H9 (cell line): Measurements from ENCODE around the gene MRTFA. TPM values are rescaled to one million over a fixed set of nuclear protein-coding genes. Genes with fewer than 3 reads are reported as not detected.

ENCODE experiments used
- DNase-seq: peaks from one replicate; pipeline ENCODE4 v3.0.0-alpha.2; 2017
- H2AFZ ChIP-seq: one replicate; pipeline ENCODE4 v1.6.1; 2013; ENCODE audit warnings: mild to moderate bottlenecking, low read length, control low read depth, moderate library complexity
- H2AK5ac ChIP-seq: 2 replicates; pipeline ENCODE4 v1.6.1; 2013; ENCODE audit warnings: low read length, control low read depth, mixed read lengths; ENCODE audit not compliant: insufficient read length
- H2BK120ac ChIP-seq: one replicate; pipeline ENCODE4 v1.6.1; 2013; ENCODE audit warnings: low read depth, mild to moderate bottlenecking, low read length, control low read depth, inconsistent platforms; ENCODE audit not compliant: poor library complexity, severe bottlenecking
- H2BK12ac ChIP-seq: 2 replicates; pipeline ENCODE4 v1.6.1; 2013; ENCODE audit warnings: low read length, control low read depth, mixed read lengths, low read depth; ENCODE audit not compliant: insufficient read length
- H2BK15ac ChIP-seq: 2 replicates; pipeline ENCODE4 v1.6.1; 2013; ENCODE audit warnings: low read depth, low read length, control low read depth
- H2BK20ac ChIP-seq: one replicate; pipeline ENCODE4 v1.6.1; 2013; ENCODE audit warnings: low read depth, mild to moderate bottlenecking, low read length, control low read depth, inconsistent platforms; ENCODE audit not compliant: poor library complexity, severe bottlenecking
- H2BK5ac ChIP-seq: 2 replicates; pipeline ENCODE4 v1.6.1; 2013; ENCODE audit warnings: low read length, control low read depth, mixed read lengths; ENCODE audit not compliant: insufficient read length
- H3K14ac ChIP-seq: 2 replicates; pipeline ENCODE4 v1.6.1; 2013; ENCODE audit warnings: low read length, control low read depth; ENCODE audit not compliant: insufficient read depth
- H3K18ac ChIP-seq: 2 replicates; pipeline ENCODE4 v1.6.1; 2013; ENCODE audit warnings: low read depth, mild to moderate bottlenecking, mixed read lengths, low read length, control low read depth; ENCODE audit not compliant: insufficient read length
- H3K23ac ChIP-seq: 2 replicates; pipeline ENCODE4 v1.6.1; 2013; ENCODE audit warnings: low read length, control low read depth, mixed read lengths, low read depth; ENCODE audit not compliant: insufficient read length
- H3K23me2 ChIP-seq: 2 replicates; pipeline ENCODE4 v1.6.1; 2013; ENCODE audit warnings: low read depth, mild to moderate bottlenecking, mixed read lengths, low read length, control low read depth; ENCODE audit not compliant: insufficient read length, poor library complexity, severe bottlenecking
- H3K27ac ChIP-seq: 2 replicates; pipeline ENCODE4 v1.5.1; 2013; ENCODE audit warnings: low read length, control low read depth, mixed read lengths, low read depth; ENCODE audit not compliant: insufficient read length
- H3K27me3 ChIP-seq: 2 replicates; pipeline ENCODE4 v1.6.1; 2013; ENCODE audit warnings: low read length, control low read depth, inconsistent platforms; ENCODE audit not compliant: insufficient read depth
- H3K4ac ChIP-seq: 2 replicates; pipeline ENCODE4 v1.6.1; 2013; ENCODE audit warnings: low read depth, mild to moderate bottlenecking, control low read depth, inconsistent platforms, low read length, moderate library complexity
- H3K4me1 ChIP-seq: 2 replicates; pipeline ENCODE4 v1.6.1; 2013; ENCODE audit warnings: low read length, control low read depth, inconsistent platforms; ENCODE audit not compliant: insufficient read depth
- H3K4me2 ChIP-seq: 2 replicates; pipeline ENCODE4 v1.6.1; 2013; ENCODE audit warnings: low read length, control low read depth, mixed read lengths; ENCODE audit not compliant: insufficient read length, insufficient read depth
- H3K56ac ChIP-seq: 2 replicates; pipeline ENCODE4 v1.6.1; 2013; ENCODE audit warnings: low read depth, mild to moderate bottlenecking, mixed read lengths, low read length, control low read depth; ENCODE audit not compliant: insufficient read length
- H3K79me1 ChIP-seq: 2 replicates; pipeline ENCODE4 v1.6.1; 2013; ENCODE audit warnings: low read depth, mild to moderate bottlenecking, moderate library complexity, low read length, control low read depth, inconsistent platforms; ENCODE audit not compliant: insufficient read depth, poor library complexity, severe bottlenecking
- H3K79me2 ChIP-seq: 2 replicates; pipeline ENCODE4 v1.6.1; 2013; ENCODE audit warnings: low read length, control low read depth, inconsistent platforms; ENCODE audit not compliant: insufficient read depth
- H3K9ac ChIP-seq: 2 replicates; pipeline ENCODE4 v1.6.1; 2013; ENCODE audit warnings: low read length, control low read depth, mixed read lengths; ENCODE audit not compliant: insufficient read length; ENCODE audit errors: extremely low read depth
- H3K9me3 ChIP-seq: one replicate; pipeline ENCODE4 v1.6.1; 2013; ENCODE audit warnings: low read depth, low read length, inconsistent platforms; ENCODE audit not compliant: control insufficient read depth
- H3T11ph ChIP-seq: one replicate; pipeline ENCODE4 v1.6.1; 2013; ENCODE audit warnings: mild to moderate bottlenecking, low read length, control low read depth, inconsistent platforms
- H4K20me1 ChIP-seq: one replicate; pipeline ENCODE4 v1.6.1; 2013; ENCODE audit not compliant: control insufficient read depth, insufficient read length, insufficient read depth
- H4K5ac ChIP-seq: 2 replicates; pipeline ENCODE4 v1.6.1; 2013; ENCODE audit warnings: low read depth, mild to moderate bottlenecking, mixed read lengths, low read length, control low read depth; ENCODE audit not compliant: insufficient read length
- H4K8ac ChIP-seq: replicated peaks from 2 replicates; pipeline ENCODE4 v1.6.1; 2013; ENCODE audit warnings: low read length, control low read depth, mixed read lengths, low read depth; ENCODE audit not compliant: insufficient read length
- H4K91ac ChIP-seq: 2 replicates; pipeline ENCODE4 v1.6.1; 2013; ENCODE audit warnings: low read depth, mild to moderate bottlenecking, moderate library complexity, mixed read lengths, low read length, control low read depth; ENCODE audit not compliant: insufficient read length
- H3K27ac Mint-ChIP-seq, 3 experiments: 2 replicates in 2 of 3; 3 replicates in 1 of 3; pipeline ENCODE4 v1.8.0; 2020 to 2021; ENCODE audit warnings: mixed read lengths in 3 of 3, mild to moderate bottlenecking in 1 of 3, moderate library complexity in 1 of 3
- H3K27me3 Mint-ChIP-seq: 2 replicates; pipeline ENCODE4 v1.8.0; 2021; ENCODE audit warnings: low read depth, mild to moderate bottlenecking, moderate library complexity, mixed read lengths
- H3K36me3 Mint-ChIP-seq, 3 experiments: 2 replicates in 2 of 3; 3 replicates in 1 of 3; pipeline ENCODE4 v1.8.0; 2020 to 2021; ENCODE audit warnings: low read depth in 3 of 3, mixed read lengths in 3 of 3; ENCODE audit not compliant: insufficient read depth in 1 of 3
- H3K4me1 Mint-ChIP-seq, 2 experiments: 2 replicates each; pipeline ENCODE4 v1.8.0; 2020; ENCODE audit warnings: mixed read lengths in 2 of 2
- H3K4me3 Mint-ChIP-seq, 2 experiments: 2 replicates in 1 of 2; 3 replicates in 1 of 2; pipeline ENCODE4 v1.8.0; 2020 to 2021; ENCODE audit warnings: mild to moderate bottlenecking in 2 of 2, mixed read lengths in 2 of 2, moderate library complexity in 1 of 2
- H3K9me3 Mint-ChIP-seq, 2 experiments: 2 replicates in 1 of 2; 3 replicates in 1 of 2; pipeline ENCODE4 v1.8.0; 2020; ENCODE audit warnings: mild to moderate bottlenecking in 2 of 2, mixed read lengths in 2 of 2, moderate library complexity in 1 of 2
- CTCF ChIP-seq: fragments of 200-600 bp; sonication (generic); conservative IDR thresholded peaks from 3 replicates; pipeline ENCODE4 v1.8.0; 2021; ENCODE audit warnings: antibody characterized with exemption, mild to moderate bottlenecking
- whole genome bisulfite sequencing: extraction: QIAGEN DNeasy Blood & Tissue Kit; methylation state at CpG from one replicate; pipeline ENCODE4 v1.1.7; 2013; ENCODE audit warnings: missing lambda C conversion rate, low lambda C conversion rate, mixed read lengths; ENCODE audit not compliant: insufficient read length; ENCODE audit errors: extremely low coverage; 5-methylcytosine and 5-hydroxymethylcytosine counted together
- total RNA-seq: library from RNA; stranded (reverse); gene quantifications from 2 replicates; pipeline ENCODE4 v1.2.1, GENCODE V29; 2021

The MRTFA gene
- total RNA-seq, 1 experiment from 2014 or later: 38.1 TPM

DNA sequence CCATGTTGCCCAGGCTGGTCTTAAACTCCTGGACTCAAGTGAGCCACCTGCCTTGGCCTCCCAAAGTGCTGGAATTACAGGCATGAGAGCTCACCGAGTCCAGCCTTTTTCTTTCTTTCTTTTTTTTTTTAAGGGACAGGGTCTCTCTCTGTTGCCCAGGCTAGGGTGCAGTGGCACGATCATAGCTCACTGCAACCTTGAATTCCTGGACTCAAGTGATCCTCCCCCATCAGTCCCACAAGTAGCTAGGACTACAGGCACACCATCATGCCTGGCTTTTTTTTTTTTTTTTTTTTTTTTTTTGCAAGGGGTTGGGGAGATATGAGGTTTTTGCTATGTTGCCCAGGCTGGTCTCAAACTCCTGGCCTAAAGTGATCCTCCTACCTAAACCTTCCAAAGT is 78.5 kb downstream of the MRTFA start:
- Histone ChIP-seq H4K8ac (no peak overlapping the region), H3K23ac (no peak overlapping the region), H3K9ac (no peak overlapping the region), H3K23me2 (no peaks in the 10 kb centered on the region), H3K14ac (no peak overlapping the region), H3K56ac (no peak overlapping the region), H4K91ac (no peak overlapping the region), H3K79me1 (no peaks in the 10 kb centered on the region), H4K20me1 (no peaks in the 10 kb centered on the region), H2BK12ac (no peak overlapping the region), H3K9me3 (no peaks in the 10 kb centered on the region), H3K27me3 (no peaks in the 10 kb centered on the region), H3K79me2 (no peaks in the 10 kb centered on the region; the same call in 1 of the 2 replicates), H2AK5ac (no peak overlapping the region), H2BK20ac (no peak overlapping the region), H3K18ac (no peak overlapping the region), H4K5ac (no peak overlapping the region), H2BK5ac (no peak overlapping the region), H3K4me2 (no peak overlapping the region), H3K4ac (no peak overlapping the region), H3K4me1 (no peaks in the 10 kb centered on the region; the same call in 1 of the 2 replicates), H3K27ac (no peak overlapping the region), H3T11ph (no peak overlapping the region), H2AFZ (no peak overlapping the region), H2BK120ac (no peak overlapping the region), H2BK15ac (no peak overlapping the region)
- Mint-ChIP-seq H3K9me3 (peaks cover 0 to 3% of the 10 kb centered on the region in 2 experiments; a peak in 2 of 5 replicates), H3K27me3 (no peaks in the 10 kb centered on the region), H3K4me3 (no peak overlapping the region), H3K4me1 (peaks cover 38 to 46% of the 10 kb centered on the region in 2 experiments), H3K36me3 (peaks cover 13 to 15% (median 13%) of the 10 kb centered on the region in 3 experiments), H3K27ac (no peak overlapping the region)
- no CpG with 5 or more reads among the region's 2 CpGs for WGBS
- no peak for TF ChIP-seq CTCF
- DNase-seq: no peak
